Measurements from ENCODE around the gene RABGAP1L.
"Not testable (repeated sequence)": the region's sequence is repeated elsewhere in the genome, so short reads cannot be mapped to it uniquely, and the experiment has no call there.

Gene RABGAP1L

DNA sequence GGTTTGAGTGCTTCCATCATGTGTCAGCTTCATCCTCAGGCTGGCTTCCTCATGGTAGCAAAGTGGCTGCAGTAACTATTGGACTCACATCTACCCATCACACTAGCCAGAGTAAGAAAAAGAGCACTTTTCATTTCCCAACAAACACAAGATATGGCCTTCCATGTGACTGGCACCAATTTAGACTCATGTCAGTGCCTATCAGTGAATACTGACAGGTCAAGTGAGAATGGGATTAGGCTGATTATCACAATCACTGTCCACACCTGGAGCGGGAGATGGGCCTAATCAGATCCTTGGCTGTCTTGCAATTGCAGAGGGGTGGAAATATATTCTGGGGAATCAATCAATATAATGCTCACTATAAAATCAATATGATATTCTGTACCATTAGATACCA is 2.9 kb upstream of the RABGAP1L start:
- DNase-seq, result no peak

- no peak for DNase-seq
Observed at GRCh38 chr1:174157157-174157806, 2.0 kb upstream of the RABGAP1L start.

- no peak for DNase-seq
Observed at GRCh38 chr1:174158767-174159251, 511 bp upstream of the RABGAP1L start.

GRCh38 chr1:174160109-174160473 is 771 bp downstream of the RABGAP1L start:
- DNase-seq, result peak in 1 of 2 experiments; percentile 28

- no peak for DNase-seq
Observed at GRCh38 chr1:174160603-174161002, 1.3 kb downstream of the RABGAP1L start.

- DNase-seq, result no peak
Observed at GRCh38 chr1:174161813-174162212, 2.5 kb downstream of the RABGAP1L start.

- DNase-seq, result no peak
Observed at GRCh38 chr1:174164826-174165225, 5.5 kb downstream of the RABGAP1L start.

DNA sequence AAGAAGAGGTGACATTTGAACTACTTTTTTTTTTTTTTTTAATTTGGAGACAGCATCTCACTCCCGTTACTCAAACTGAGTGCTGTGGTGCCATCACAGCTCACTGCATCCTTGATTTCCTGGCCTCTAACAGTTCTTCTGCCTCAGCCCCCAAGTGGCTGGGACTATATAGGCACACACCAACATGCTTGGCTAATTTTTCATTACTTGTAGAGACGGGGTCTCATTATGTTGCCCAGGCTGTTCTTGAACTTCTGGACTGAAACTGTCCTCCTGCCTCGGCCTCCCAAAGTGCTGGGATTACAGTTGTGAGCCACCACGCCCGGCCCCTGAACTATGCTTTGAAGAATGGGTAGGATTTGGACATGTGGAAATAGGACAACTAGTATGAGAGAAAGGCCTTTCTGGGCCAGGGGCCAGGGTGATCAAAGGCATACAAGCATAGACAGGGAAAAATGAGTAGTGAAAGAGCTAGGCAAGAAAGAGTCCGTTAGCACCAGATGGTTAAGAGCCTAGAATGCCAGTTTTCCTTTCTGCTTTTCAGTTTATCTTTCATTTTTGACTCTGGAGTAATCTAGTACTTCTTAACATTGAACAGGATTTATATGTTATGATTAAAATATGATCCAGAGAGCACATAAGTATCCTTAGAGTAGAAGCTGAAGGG is 6.3 kb downstream of the RABGAP1L start:
- DNase-seq, result peak; percentile 89 to 90

GRCh38 chr1:174166530-174167264 is 7.4 kb downstream of the RABGAP1L start:
- peak in 1 of 2 experiments; percentile 50 for DNase-seq

GRCh38 chr1:174167265-174167803 is 8.0 kb downstream of the RABGAP1L start:
- no peak for DNase-seq

DNA sequence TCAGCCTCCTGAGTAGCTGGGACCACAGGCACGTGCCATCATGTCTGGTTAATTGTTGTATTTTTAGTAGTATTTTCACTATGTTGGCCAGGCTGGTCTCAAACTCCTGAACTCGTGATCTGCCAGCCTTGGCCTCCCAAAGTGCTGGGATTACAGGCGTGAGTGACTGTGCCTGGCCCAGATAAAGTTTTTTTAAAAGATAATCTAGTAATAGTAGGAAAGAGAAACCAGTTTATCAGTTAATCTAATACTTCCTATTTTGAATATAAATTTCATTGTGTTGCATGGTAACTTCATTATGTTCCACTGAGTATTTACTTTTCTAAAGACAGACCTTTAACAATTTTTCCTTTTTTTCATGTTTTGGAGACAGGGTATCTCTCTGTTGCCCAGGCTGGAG is 10.0 kb downstream of the RABGAP1L start:
- no peak for DNase-seq

GRCh38 chr1:174171073-174171472 is 11.8 kb downstream of the RABGAP1L start:
- DNase-seq, result no peak

DNA sequence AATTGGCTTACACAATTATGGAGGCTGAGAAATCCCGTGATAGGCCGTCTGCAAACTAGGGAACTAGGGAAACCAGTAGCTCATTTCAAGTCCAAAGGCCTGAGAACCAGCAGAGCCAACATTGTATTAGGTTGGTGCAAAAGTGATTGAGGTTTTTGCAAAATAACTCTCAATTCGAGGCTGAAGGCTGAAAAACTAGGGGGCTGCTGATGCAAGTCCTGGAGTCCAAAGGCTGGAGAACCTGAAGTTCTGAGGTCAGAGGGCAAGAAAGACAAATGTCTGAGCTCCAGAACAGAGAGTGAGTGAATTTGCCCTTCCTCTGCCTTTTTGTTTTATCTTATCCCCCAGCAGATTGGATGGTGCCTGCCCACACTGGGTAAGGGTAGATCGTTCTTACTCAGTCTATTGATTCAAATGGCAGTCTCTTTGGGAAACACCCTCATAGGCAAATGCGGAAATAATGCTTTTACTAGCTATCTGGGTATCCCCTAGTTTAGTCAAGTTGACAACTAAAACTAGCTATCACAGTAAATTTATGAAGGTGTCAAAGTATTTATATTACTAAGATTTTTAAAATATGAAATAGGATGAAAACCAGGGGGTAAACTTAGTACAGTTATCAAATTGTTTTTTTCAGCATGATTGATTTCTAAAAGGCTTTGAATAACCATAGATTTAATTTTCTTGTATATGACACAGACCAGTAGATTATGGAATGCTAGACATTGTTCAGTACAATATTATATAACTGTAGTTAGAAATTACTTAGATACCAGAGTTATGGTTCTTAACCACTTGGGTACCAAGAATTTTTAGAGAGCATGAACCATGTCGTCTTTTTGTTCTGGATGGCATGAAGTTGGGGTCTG is 15.4 kb downstream of the RABGAP1L start:
- no peak for DNase-seq

DNA sequence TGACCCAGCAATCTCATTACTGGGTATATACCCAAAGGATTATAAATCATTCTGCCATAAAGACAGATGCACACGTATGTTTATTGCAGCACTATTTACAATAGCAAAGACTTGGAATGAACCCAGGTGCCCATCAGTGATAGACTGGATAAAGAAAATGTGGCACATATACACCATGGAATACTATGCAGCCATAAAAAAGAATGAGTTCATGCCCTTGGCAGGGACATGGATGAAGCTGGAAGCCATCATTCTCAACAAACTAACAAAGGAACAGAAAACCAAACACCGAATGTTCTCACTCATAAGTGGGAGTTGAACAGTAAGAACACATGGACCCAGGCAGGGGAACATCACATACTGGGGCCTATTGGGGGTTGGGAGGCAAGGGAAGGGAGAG is 19.1 kb downstream of the RABGAP1L start:
- not testable (repeated sequence) for DNase-seq

DNA sequence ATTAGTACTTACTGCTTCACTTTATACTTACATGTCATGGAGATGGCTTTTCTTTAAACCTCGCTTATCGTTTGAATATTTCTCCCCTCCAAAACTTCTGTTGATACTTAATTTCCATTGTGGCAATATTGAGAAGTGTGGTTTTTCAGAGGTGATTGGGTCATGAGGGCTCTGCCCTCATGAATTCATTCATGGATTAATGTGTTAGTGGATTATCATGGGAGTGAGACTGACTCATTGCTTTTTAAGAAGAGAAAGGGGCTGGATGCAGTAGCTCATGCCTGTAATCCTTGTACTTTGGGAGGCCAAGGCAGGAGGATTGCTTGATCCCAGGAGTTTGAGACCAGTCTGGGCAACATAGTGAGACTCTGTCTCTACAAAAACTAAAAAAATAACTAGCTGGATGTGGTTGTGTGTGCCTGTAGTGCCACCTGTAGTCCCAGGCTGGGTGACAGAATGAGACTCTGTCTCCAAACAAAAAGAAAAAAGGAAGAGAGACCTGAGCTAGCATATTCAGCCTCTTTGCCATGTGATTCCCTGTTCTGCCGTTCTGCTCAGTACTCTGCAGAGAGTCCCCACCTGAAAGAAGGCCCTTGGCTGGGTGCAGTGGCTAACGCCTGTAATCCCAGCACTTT is 30.2 kb downstream of the RABGAP1L start:
- no peak for DNase-seq

DNA sequence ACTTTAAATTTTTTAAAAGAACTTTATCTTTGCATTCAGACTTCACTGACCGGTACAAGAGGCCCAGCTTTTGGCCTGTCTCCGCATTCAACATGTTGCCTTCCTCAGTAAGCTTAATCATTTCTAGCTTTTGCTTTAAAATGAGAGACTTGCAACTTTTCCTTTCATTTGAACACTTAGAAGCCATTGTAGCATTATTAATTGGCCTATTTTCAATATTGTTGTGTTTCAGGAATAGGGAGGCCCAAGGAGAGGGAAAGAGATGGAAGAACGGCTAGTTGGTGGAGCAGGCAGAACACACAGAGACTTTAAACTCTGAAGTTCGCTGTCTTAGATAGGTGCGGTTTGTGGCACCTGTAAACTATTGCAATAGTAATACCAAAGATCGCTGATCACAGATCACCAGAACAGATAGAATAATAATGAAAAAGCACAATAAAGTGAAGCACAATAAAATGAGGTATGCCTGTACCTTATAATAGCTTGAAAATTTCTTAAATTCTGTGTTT is 31.4 kb downstream of the RABGAP1L start:
- no peak for DNase-seq

- no peak for DNase-seq
Observed at GRCh38 chr1:174191349-174191862, 32.1 kb downstream of the RABGAP1L start.

- DNase-seq, result no peak
Observed at GRCh38 chr1:174194461-174194860, 35.1 kb downstream of the RABGAP1L start.

GRCh38 chr1:174197088-174197487 is 37.8 kb downstream of the RABGAP1L start:
- DNase-seq, result no peak

GRCh38 chr1:174197547-174197946 is 38.2 kb downstream of the RABGAP1L start:
- no peak for DNase-seq

- DNase-seq, result no peak
Observed at GRCh38 chr1:174198202-174198601, 38.9 kb downstream of the RABGAP1L start.

GRCh38 chr1:174200746-174201145 is 41.4 kb downstream of the RABGAP1L start:
- DNase-seq, result no peak
